CD4-positive, alpha-beta T cell (primary cell): Measurements from ENCODE around the gene DDIAS. TPM values are rescaled to one million over a fixed set of nuclear protein-coding genes. Genes with fewer than 3 reads are reported as not detected.
A peak's percentile ranks its signal among the peaks of the same experiment; 100 is the strongest.
"Not testable (repeated sequence)": the region's sequence is repeated elsewhere in the genome, so short reads cannot be mapped to it uniquely, and the experiment has no call there.

Experiments
- ATAC-seq: fragments of 200-7000 bp; cut with Tn5 transposase; one replicate; pipeline ENCODE4 v1.10.0; 2022; ENCODE audit warnings: mild to moderate bottlenecking; ENCODE audit not compliant: poor library complexity
- CTCF ChIA-PET: fragments of 350-600 bp; sonication (Branson Sonifier 250); formaldehyde crosslinking; loops from one replicate; lab custom pipeline; 2021; ENCODE audit warnings: antibody characterized with exemption, inconsistent platforms; lab: Charles Lee
- POLR2A ChIA-PET: fragments of 350-600 bp; sonication (Branson Sonifier 250); formaldehyde crosslinking; loops from one replicate; lab custom pipeline; 2021; ENCODE audit warnings: antibody characterized with exemption, inconsistent platforms; lab: Charles Lee
- DNase-seq, 14 experiments: peaks; one replicate each; pipeline ENCODE4 v3.0.0-alpha.2; 2013 to 2020; ENCODE audit warnings: mixed read lengths in 2 of 14
- H3K27ac ChIP-seq, 2 donors: one replicate each; pipeline versions ENCODE4 v1.5.1 to v1.7.0; 2013; ENCODE audit warnings: low read length in 2 of 2, low read depth in 1 of 2, mild to moderate bottlenecking in 1 of 2
- H3K27me3 ChIP-seq, 2 experiments: 1 replicate in 1 of 2; 2 replicates in 1 of 2; pipeline versions ENCODE4 v1.6.1 to v1.7.0; 2013; ENCODE audit warnings: low read length in 2 of 2, control low read depth in 1 of 2, mild to moderate bottlenecking in 1 of 2, moderate library complexity in 1 of 2; ENCODE audit not compliant: insufficient read depth in 2 of 2, control insufficient read depth in 1 of 2
- H3K36me3 ChIP-seq: one replicate; pipeline ENCODE4 v1.6.1; 2013; ENCODE audit warnings: low read length, control low read depth; ENCODE audit not compliant: insufficient read depth
- H3K4me1 ChIP-seq: one replicate; pipeline ENCODE4 v1.6.1; 2013; ENCODE audit warnings: low read length, control low read depth; ENCODE audit not compliant: insufficient read depth
- H3K4me3 ChIP-seq: one replicate; pipeline ENCODE4 v1.5.1; 2013; ENCODE audit warnings: mild to moderate bottlenecking, low read length, moderate library complexity
- H3K9me3 ChIP-seq, 2 experiments: 1 replicate in 1 of 2; 2 replicates in 1 of 2; pipeline versions ENCODE4 v1.6.1 to v1.7.0; 2013; ENCODE audit warnings: low read length in 2 of 2, mild to moderate bottlenecking in 2 of 2, control low read depth in 1 of 2, moderate library complexity in 1 of 2; ENCODE audit not compliant: control insufficient read depth in 1 of 2, insufficient read depth in 1 of 2
- H3K27ac Mint-ChIP-seq: one replicate; pipeline ENCODE4 v1.8.0; 2020; ENCODE audit warnings: mixed read lengths
- H3K27me3 Mint-ChIP-seq: one replicate; pipeline ENCODE4 v1.8.0; 2021; ENCODE audit warnings: mixed read lengths
- H3K36me3 Mint-ChIP-seq: one replicate; pipeline ENCODE4 v1.8.0; 2021; ENCODE audit warnings: low read depth, mixed read lengths
- H3K4me1 Mint-ChIP-seq: one replicate; pipeline ENCODE4 v1.8.0; 2021; ENCODE audit warnings: low read depth, mixed read lengths
- H3K4me3 Mint-ChIP-seq: one replicate; pipeline ENCODE4 v1.8.0; 2020; ENCODE audit warnings: mild to moderate bottlenecking, mixed read lengths
- H3K9me3 Mint-ChIP-seq: one replicate; pipeline ENCODE4 v1.8.0; 2020; ENCODE audit warnings: mixed read lengths
- intact Hi-C, 2 experiments: fragments of 100-400 bp; cut with DNase I in 1 of 2; cut with micrococcal nuclease in 1 of 2; formaldehyde crosslinking; loops; one replicate each; pipeline versions ENCODE4 v1.15.1 to v1.9.0; 2023 to 2025; cut with DNase I, micrococcal nuclease
- total RNA-seq, 174 experiments: library from RNA in 2 of 174; stranded (reverse) in 2 of 174; gene quantifications; one replicate each; pipeline ENCODE4 v1.2.3 and lab custom pipeline; 2021 to 2026
- TF ChIP-seq, protein P1 (sequence below): fragments of 200-600 bp; IDR thresholded peaks from one replicate; pipeline ENCODE4 v1.8.0; 2022; ENCODE audit warnings: antibody characterized with exemption, mild to moderate bottlenecking

The DDIAS gene
- total RNA-seq, 2 experiments from 2014 or later, result 0.59 to 0.85 TPM

DNA sequence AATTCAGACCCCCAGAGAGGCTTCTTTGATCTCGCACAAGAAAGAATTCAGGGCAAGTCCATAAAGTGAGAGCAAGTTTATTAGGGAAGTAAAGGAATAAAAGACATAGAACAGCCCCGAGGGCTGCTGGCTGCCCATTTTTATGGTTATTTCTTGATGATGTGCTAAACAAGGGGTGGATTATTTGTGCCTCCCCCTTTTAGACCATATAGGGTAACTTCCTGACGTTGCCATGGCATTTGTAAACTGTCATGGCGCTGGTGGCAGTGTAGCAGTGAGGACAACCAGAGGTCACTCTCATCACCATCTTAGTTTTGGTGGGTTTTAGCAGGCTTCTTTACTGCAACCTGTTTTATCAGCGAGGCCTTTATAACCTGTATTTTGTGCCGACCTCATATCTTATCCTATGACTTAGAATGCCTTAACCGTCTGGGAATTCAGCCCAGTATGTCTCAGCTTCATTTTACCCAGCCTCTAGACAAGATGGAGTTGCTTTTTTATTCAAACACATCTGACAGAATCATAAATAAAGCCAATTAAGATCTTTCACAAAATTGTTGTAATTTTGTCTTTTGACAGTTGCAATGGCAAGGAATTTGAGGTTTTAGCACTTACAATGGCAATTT lies 7.6 kb downstream of the DDIAS start:
- Mint-ChIP-seq H3K27me3 (no peaks in the 10 kb centered on the region), H3K27ac (no peak overlapping the region), H3K36me3 (no peaks in the 10 kb centered on the region), H3K9me3 (peaks cover 5% of the 10 kb centered on the region), H3K4me1 (peaks cover 25% of the 10 kb centered on the region), H3K4me3 (no peak overlapping the region)
- CTCF ChIA-PET, result interaction anchor here (1.5 kb wide), 1 partner anchor 341 kb away, joined by 3 read pairs; no protein-coding TSS in a partner anchor
- no peak overlapping the region for H3K27ac ChIP-seq
- no peaks in the 10 kb centered on the region for H3K36me3 ChIP-seq
- no peaks in the 10 kb centered on the region for H3K4me1 ChIP-seq
- H3K9me3 ChIP-seq, result peaks cover 0 to 7% of the 10 kb centered on the region in 2 experiments
- DNase-seq (no peak), ATAC-seq (no peak)
- TF ChIP-seq, protein P1, sequence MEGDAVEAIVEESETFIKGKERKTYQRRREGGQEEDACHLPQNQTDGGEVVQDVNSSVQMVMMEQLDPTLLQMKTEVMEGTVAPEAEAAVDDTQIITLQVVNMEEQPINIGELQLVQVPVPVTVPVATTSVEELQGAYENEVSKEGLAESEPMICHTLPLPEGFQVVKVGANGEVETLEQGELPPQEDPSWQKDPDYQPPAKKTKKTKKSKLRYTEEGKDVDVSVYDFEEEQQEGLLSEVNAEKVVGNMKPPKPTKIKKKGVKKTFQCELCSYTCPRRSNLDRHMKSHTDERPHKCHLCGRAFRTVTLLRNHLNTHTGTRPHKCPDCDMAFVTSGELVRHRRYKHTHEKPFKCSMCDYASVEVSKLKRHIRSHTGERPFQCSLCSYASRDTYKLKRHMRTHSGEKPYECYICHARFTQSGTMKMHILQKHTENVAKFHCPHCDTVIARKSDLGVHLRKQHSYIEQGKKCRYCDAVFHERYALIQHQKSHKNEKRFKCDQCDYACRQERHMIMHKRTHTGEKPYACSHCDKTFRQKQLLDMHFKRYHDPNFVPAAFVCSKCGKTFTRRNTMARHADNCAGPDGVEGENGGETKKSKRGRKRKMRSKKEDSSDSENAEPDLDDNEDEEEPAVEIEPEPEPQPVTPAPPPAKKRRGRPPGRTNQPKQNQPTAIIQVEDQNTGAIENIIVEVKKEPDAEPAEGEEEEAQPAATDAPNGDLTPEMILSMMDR, result no peak
- no peaks in the 10 kb centered on the region for H3K27me3 ChIP-seq
- intact Hi-C loops, result loop anchor here (2.0 to 5.0 kb wide), 2 partner anchors 18 to 263 kb away; no protein-coding TSS in a partner anchor
- POLR2A ChIA-PET, result interaction anchor here (1.4 kb wide), 1 partner anchor 11 kb away, joined by 4 read pairs; no protein-coding TSS in a partner anchor
- no peak overlapping the region for H3K4me3 ChIP-seq

DNA sequence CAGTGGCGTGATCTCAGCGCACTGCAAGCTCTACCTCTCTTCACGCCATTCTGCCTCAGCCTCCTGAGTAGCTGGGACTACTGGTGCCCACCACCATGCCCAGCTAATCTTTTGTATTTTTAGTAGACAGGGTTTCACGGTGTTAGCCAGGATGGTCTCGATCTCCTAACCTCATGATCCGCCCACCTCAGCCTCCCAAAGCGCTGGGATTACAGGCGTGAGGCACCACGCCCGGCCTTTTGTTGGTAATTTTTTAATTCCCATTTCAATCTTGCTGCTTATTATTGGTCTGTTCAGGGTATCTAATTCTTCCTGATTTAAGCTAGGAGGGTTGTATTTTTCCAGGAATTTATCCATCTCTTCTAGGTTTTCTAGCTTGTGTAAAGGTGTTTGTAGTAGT lies 18.2 kb downstream of the DDIAS start:
- Mint-ChIP-seq H3K36me3 (peaks cover 13% of the 10 kb centered on the region), H3K27ac (peak overlapping the region; percentile 79), H3K4me1 (peaks cover 47% of the 10 kb centered on the region), H3K4me3 (peak overlapping the region; percentile 73)
- H3K4me1 ChIP-seq, H3K27me3 ChIP-seq, H3K27me3 Mint-ChIP-seq, DNase-seq, H3K9me3 ChIP-seq, H3K4me3 ChIP-seq, H3K36me3 ChIP-seq, H3K9me3 Mint-ChIP-seq, ATAC-seq: not testable (repeated sequence)
- ChIA-PET POLR2A (interaction anchor here (0.8 to 3.5 kb wide), 11 partner anchors 11 to 240 kb away, joined by 3 to 21 read pairs (median 5); partner anchors contain the start of genes DDIAS, PCF11, PRCP and RAB30), CTCF (interaction anchor here (1.8 kb wide), 1 partner anchor 52 kb away, joined by 3 read pairs; no protein-coding TSS in a partner anchor)
- intact Hi-C loops, result loop anchor here in 1 of 2 experiments (1.0 kb wide), 1 partner anchor 18 kb away; the partner anchor contains the start of gene DDIAS
- peak overlapping the region in 1 of 2 donors; percentile 46 for H3K27ac ChIP-seq

DNA sequence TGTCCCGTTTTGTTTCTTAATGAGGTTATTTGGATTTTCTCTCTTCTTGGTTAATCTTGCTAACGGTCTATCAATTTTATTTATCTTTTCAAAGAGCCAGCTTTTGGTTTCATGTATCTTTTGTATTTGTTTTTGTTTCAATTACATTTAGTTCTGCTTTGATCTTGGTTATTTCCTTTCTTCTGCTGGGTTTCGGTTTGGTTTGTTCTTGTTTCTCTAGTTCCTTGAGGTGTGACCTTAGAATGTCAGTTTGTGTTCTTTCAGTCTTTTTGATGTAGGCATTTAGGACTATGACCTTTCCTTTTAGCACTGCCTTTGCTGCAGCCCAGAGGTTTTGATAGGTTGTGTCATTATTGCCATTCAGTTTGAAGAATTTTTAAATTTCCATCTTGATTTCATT lies 18.7 kb downstream of the DDIAS start:
- CTCF ChIA-PET, result interaction anchor here (1.8 kb wide), 1 partner anchor 53 kb away, joined by 3 read pairs; no protein-coding TSS in a partner anchor
- peaks cover 47% of the 10 kb centered on the region for H3K4me1 Mint-ChIP-seq
- intact Hi-C loops, result loop anchor here in 1 of 2 experiments (1.0 kb wide), 1 partner anchor 19 kb away; the partner anchor contains the start of gene DDIAS

DNA sequence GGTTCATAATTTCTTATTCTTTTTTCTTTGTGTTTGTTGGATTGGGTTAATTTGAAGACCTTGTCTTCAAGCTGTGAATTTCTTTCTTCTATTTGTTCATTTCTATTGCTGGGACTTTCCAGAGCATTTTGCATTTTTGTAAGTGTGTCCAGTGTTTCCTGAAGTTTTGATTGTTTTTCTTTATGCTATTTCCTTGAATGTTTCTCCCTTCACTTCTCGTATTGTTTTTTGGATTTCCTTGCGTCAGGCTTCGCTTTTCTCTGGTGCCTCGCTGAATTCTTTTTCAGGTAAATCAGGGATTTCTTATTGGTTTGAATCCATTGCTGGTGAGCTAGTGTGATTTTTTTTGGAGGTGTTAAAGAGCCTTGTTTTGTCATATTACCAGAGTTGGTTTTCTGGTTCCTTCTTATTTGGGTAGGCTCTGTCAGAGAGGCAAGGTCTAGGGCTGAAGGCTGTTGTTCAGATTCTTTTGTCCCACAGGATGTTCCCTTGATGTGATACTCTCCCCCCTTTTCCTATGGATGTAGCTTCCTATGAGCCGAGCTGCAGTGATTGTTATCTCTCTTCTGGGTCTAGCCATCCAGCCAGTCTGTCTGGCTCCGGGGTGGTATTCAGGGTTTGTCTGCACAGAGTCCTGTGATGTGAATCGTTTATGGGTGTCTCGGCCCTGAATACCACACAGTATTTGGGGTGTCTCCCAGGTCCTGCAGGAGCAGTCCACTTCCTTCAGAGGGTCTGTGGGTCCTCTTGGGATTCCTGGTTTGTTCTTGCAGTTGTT lies 21.0 kb downstream of the DDIAS start:
- H3K4me3 ChIP-seq, H3K4me3 Mint-ChIP-seq, H3K9me3 Mint-ChIP-seq, H3K27ac ChIP-seq, H3K4me1 ChIP-seq, H3K36me3 ChIP-seq, H3K27me3 Mint-ChIP-seq, ATAC-seq, DNase-seq, H3K9me3 ChIP-seq, CTCF ChIA-PET, intact Hi-C loops, H3K27me3 ChIP-seq: not testable (repeated sequence)
- Mint-ChIP-seq H3K27ac (peak overlapping the region; percentile 14), H3K4me1 (peaks cover 54% of the 10 kb centered on the region), H3K36me3 (peaks cover 11% of the 10 kb centered on the region)
- POLR2A ChIA-PET, result interaction anchor here (0.5 to 3.5 kb wide), 4 partner anchors 21 to 119 kb away, joined by 3 to 15 read pairs (median 3); partner anchors contain the start of genes DDIAS and PRCP

More for the DNA sequence above, 18.7 kb downstream of the DDIAS start:
- not testable (repeated sequence) for ATAC-seq, H3K4me3 ChIP-seq, H3K4me1 ChIP-seq, H3K9me3 ChIP-seq, H3K36me3 ChIP-seq, H3K9me3 Mint-ChIP-seq, H3K27me3 Mint-ChIP-seq, H3K27me3 ChIP-seq
- peak overlapping the region; percentile 79 for H3K27ac Mint-ChIP-seq
- H3K4me3 Mint-ChIP-seq, result peak overlapping the region; percentile 73
- H3K36me3 Mint-ChIP-seq, result peaks cover 13% of the 10 kb centered on the region
- H3K27ac ChIP-seq, result peak overlapping the region in 1 of 2 donors; percentile 46
- peak in 3 of 14 experiments; percentile 10 to 82 (median 16) for DNase-seq
- POLR2A ChIA-PET, result interaction anchor here (0.6 to 3.5 kb wide), 14 partner anchors 10 to 239 kb away, joined by 3 to 21 read pairs (median 4); partner anchors contain the start of genes DDIAS, PCF11, PRCP and RAB30
